Epidermal melanocyte (primary cell): ENCODE measurements around the gene BCS1L.
A peak's percentile ranks its signal among the peaks of the same experiment; 100 is the strongest.

Experiments
- DNase-seq: peaks from one replicate; pipeline ENCODE4 v3.0.0; 2011; ENCODE audit warnings: low spot score; ENCODE audit not compliant: insufficient read length

BCS1L gene

GRCh38 chr2:218662377-218662776, 2.9 kb downstream of the BCS1L start:
- DNase-seq: no peak

- no peak for DNase-seq
Measured at GRCh38 chr2:218662827-218663226, 3.3 kb downstream of the BCS1L start.

- DNase-seq: no peak
Measured at GRCh38 chr2:218663901-218664300, 4.4 kb downstream of the BCS1L start.

- DNase-seq: no peak
Measured at GRCh38 chr2:218664653-218665052, 5.2 kb downstream of the BCS1L start.

GRCh38 chr2:218671097-218671653, 11.7 kb downstream of the BCS1L start:
- no peak for DNase-seq

GRCh38 chr2:218671654-218672566, 12.4 kb downstream of the BCS1L start, which contains the start of the genes RNF25 and STK36:
Gene RNF25 (minus strand): TSS chr2:218672002. CDS start chr2:218671970, 32 bp downstream.
Gene STK36 (plus strand): TSS chr2:218672086. CDS start chr2:218672830, 744 bp downstream.
- peak; percentile 93 for DNase-seq

- no peak for DNase-seq
Measured at GRCh38 chr2:218679119-218679518, 19.6 kb downstream of the BCS1L start.

- DNase-seq: no peak
Measured at GRCh38 chr2:218680061-218680460, 20.6 kb downstream of the BCS1L start.

GRCh38 chr2:218687400-218688060, 28.0 kb downstream of the BCS1L start:
- peak; percentile 73 for DNase-seq

GRCh38 chr2:218691234-218691633, 31.8 kb downstream of the BCS1L start:
- no peak for DNase-seq

GRCh38 chr2:218694405-218695145, 35.1 kb downstream of the BCS1L start:
- no peak for DNase-seq

- DNase-seq: no peak
Measured at GRCh38 chr2:218698885-218699284, 39.4 kb downstream of the BCS1L start.

GRCh38 chr2:218701806-218702205, 42.3 kb downstream of the BCS1L start:
- DNase-seq: no peak

- no peak for DNase-seq
Measured at GRCh38 chr2:218703341-218703740, 43.9 kb downstream of the BCS1L start.

- DNase-seq: no peak
Measured at GRCh38 chr2:218708086-218708485, 48.6 kb downstream of the BCS1L start.

- no peak for DNase-seq
Measured at GRCh38 chr2:218709908-218710307, 50.4 kb downstream of the BCS1L start.

- DNase-seq: no peak
Measured at GRCh38 chr2:218710334-218710686, 50.8 kb downstream of the BCS1L start.

GRCh38 chr2:218710687-218711549, 51.4 kb downstream of the BCS1L start, which contains the start of gene TTLL4:
Gene TTLL4 (plus strand): TSS chr2:218710835. CDS start chr2:218737677, 26,842 bp downstream.
- peak; percentile 96 for DNase-seq

GRCh38 chr2:218711550-218711929, 52.1 kb downstream of the BCS1L start:
- DNase-seq: no peak
